GM03348 (cell line): Measurements from ENCODE around the gene TCF7L2.

Experiments used
- DNase-seq: peaks from one replicate; pipeline ENCODE4 v3.0.0; 2012; ENCODE audit warnings: low spot score

The TCF7L2 gene

DNA sequence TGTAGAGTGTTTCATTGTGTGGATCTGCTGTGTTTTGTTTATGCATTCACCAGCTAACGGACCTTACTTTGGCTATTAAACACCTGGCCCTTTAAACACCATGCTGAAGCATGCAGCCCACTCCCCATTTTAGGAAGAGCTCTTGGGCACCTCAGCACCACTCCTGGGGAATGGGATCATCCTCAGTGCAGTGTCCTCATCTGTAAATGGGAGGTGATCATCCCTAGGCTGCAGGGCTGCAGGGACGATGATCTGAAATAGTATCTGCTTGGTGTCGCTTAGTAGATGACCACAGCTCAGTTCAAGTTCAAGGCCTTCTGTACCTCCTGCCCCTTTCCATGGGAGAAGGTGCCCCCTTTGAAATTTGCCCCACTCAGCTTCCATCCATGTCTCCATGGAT is 229.9 kb downstream of the TCF7L2 start:
- no peak for DNase-seq

DNA sequence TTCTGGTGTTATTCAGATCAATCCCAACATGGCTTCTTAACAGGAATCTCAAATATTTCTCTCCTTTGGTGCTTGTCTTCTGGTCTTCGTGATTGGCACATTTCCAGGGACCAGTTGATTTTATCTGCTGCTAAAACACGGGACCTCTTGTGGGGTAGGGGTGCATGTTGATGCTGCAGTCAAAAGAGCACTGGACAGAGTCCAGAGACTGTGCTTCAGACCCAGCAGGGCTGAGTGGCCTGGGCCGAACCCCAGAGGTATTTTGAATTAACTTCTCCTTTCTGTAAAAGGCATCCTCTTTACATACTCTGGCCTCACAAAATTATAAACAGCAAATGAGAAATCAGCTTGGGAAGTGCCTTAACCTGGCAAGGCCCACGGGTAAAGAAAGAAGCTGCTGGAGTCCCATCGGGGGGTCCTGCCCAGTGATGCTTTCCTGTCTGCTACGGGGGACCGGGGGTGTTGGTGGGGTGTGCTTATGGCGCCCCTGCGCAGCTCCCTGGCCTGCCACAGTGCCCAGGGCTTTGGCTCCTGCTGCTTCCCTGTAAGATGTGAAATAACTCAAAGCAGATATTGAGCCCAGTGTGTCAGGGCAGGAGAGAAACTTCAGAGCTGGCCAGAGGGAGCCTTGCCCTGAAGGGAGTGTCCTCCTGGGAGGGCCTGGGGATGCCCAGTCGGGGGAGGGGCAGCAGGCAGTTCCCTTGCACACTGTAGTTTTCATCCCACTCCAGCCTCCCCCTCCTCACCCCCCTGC is 230.5 kb downstream of the TCF7L2 start:
- no peak for DNase-seq

DNA sequence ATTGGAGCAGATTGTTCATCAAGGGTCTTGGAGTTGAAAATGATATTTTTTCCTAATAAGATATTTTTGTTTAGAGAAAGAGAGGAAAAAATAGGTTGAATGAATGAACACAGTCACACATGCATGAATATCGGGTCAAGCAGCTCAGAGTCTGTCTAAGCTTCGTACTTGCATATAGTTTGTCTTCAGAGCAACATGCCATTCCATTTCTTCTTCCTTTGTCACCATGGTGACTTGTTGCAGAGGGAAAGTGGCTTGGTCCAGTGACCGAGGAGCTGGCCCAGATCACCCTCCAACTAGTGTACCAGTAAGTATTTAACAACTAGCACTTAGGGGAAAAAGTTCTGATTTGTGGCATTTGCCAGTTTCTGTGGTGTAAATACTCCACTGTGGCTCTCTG is 232.1 kb downstream of the TCF7L2 start:
- DNase-seq, result no peak

DNA sequence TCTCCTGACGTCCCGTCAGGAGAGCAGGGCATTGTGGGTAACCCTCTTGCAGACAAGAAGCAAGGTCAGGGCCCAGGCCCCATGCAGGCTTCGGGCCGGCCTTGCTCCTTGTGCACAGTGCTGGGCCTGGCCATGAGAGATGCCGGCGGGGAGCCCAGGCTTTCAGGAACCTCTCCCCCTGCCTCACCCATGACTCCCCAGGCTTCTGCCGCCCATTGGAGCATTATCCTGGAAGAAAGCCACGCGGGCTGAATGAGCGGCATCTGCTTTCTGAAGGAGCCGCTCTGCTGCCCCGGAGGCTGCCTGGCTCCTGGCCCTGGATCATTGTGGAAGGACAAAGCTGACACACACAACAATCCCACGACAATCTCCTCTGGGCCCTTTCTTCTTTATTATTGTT is 233.5 kb downstream of the TCF7L2 start:
- no peak for DNase-seq

DNA sequence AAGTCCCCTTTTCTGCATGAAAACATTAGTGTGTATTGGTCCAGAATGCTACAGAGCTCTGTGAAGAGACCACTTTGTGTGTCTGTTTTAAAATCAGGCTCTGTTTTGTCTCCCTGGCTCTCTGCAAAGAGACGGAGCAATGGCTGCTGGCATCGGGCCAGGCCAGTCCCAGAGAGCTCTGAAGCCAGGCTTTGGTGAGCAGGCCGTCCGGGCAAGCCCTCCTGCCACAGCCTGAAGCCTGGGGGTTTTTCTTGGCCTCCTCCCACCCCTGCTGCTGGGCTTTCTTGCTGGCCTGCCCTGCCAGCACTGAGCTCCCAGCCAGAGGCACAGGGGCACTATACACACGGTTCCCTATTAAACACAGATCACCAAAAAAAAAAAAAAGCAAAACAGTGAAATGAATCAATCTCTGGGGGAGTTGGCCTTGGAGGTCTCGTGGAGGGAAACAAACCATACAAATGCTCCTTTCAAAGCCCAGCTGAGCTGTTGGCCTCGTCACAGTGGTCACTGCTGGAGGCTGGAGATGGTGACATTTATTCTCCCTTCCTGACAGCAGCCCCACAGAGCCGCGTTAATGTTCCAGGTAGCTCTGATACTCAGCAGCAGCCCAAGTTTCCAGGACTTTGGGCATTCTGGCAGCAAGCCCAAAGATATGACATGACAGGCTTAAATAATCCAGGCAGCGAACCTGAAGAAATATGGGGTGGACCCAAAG is 237.2 kb downstream of the TCF7L2 start:
- DNase-seq, result no peak

DNA sequence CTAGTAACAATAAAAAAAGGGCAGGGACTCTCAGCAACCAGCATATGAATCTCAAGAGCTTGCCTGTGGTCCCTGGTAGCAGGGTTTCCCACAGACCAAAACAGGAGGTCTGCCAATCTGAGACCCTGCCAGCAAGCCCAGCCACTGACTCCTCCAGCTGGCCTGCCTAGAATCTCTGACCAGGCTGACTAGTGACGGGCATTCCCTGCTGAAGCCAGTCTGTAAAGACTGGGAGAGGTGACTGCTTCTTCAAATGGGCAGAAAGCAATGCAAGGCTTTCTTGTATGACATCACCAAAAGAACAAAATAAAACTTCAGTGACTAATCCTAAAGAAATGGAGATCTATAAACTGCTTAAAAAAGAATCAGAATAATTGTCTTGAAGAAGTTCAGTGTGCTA is 249.4 kb downstream of the TCF7L2 start:
- DNase-seq, result peak; percentile 39

DNA sequence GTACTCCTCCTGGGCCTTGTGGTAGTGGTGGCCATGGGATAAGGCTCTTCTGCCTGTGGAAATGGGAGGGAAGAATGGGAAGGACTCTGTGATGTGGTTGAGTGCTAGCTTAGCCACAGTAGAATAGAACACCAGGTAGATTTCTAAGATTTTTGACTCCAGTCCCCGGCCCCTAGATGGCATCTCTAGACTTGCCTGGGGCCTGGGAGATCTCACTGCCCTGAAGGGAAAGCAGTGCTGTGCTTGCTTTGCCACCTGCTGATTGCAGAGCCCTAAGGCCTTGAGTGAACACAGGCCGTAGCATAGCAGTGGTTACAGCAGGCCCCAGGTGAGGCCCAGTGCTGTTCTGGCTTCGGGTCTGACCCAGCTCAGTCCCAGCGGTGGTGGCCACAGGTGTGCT is 252.0 kb downstream of the TCF7L2 start:
- DNase-seq, result no peak

DNA sequence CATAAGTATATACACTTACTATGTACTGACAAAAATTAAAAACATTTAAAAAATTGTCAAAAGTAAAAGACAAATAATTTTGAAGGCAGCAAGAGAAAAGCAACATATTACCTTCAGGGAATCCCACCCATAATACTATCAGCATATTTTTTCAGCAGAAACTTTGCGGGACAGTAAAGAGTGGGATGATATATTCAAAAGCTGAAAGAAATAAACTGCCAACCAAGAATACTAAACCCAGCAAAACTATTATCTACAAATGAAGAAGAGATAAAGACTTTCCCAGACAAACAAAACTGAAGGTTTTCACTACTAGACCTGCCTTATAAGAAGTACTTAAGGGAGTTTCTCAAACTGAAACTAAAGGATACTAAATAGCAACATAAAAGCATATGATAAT is 257.9 kb downstream of the TCF7L2 start:
- no peak for DNase-seq

DNA sequence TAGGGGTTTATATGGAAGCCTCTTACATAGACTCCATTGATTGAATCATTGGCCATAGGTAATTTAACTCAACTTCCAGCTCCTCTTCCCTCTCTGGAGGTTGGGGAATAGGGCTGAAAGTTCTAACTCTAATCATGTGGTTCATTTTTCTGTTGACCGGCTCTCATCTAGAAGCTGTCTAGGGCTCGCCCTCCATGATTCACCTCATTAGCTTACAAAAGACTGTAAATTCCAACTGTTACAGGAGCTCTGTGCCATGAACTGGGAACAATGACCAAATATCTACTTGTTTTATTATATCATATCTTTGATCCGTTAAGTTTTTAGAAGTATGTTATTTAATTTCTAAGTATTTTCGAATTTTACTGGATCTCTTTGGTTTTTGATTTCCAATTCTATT is 263.0 kb downstream of the TCF7L2 start:
- no peak for DNase-seq

DNA sequence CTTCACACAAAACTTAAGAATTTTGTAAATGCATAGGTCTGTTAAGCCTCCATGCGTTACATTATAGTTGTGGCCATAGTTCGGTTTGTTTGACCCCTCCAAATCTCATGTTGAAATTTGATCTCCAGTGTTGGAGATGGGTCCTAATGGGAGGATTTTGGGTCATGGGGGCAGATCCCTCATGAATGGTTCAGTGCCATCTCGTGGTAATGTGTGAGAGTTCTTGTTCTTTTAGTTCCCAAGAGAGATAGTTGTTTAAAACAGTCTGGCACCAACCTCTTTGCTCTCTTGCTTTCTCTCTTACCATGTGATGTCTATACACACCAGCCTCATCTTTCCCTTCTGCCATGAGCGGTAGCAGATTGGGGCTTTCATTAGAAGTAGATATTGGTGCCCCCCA is 264.3 kb downstream of the TCF7L2 start:
- DNase-seq, result no peak

DNA sequence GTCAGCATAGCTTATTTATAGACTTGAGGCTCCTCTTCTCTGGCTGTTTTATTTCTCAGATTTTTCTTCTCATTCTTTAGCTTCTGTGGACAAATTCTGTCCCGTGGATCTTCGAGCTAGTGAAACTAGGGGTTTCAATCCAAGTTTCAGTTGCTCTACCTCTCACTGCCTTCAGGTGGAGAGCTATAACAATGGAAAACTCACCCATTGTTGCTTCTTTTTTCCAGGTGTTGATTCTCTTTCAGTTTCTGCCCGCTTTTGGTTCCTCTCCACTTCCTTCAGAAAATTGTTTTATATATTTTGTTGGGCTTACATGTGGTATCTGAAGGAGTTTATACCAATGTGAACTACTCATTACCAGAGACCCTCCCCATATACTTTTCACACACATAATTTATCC is 266.1 kb downstream of the TCF7L2 start:
- no peak for DNase-seq
